ENCODE data around the gene RBBP8NL. TPM values are rescaled to one million over a fixed set of nuclear protein-coding genes. Genes with fewer than 3 reads are reported as not detected.

Gene RBBP8NL
- total and polyA plus RNA-seq, 2 donors (not counting 3 experiments of a cell fraction or from before 2014, with no cell fraction given), result not detected

DNA sequence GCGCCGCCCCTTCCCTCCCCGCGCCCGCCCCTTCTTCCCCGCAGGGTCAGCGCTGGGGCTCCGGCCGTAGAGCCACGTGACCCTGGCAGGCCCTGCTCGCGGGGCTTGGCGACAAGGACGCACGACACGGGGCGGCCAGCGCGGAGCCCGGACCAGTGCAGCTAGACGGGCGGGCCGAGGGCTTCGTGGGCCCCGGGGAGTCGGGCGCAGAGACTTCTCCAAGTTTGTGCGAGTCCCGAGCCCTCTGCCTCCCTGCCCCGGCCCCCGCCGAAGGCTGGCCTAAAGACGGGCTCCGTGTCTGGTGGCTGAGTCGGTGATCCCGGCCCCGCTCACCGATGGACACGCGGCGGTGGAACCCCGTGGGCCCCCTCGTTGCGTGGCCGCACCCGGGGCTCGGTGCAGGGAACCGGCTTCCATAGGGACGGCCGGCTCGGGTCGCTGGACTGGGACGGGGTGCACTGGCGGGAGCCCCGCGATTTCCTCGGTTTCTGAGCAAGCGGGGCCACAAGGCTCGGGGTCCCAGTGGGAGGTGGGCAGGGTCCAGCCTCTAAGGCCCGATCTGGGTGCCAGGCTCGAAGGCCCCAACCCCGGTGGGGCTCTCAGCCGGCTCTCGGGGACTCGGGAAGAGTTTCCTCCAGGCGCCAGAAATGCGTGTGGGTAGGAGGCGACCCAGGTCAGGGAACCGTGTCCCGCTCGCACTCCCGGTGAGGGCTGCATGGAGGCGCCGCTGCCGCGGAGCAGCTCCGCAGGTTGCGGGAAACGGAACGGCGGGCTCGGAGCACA lies 48.9 kb upstream of the RBBP8NL start:
- peaks cover 35 to 46% of the 10 kb centered on the region in 2 experiments for H3K27me3 ChIP-seq (ENCODE audit: control insufficient read depth in 2 of 2, insufficient read depth in 2 of 2, low read length in 2 of 2)
- BruUV-seq (replicated peaks), result no TSS peak

GRCh38 chr20:62475772-62476055 lies 48.4 kb upstream of the RBBP8NL start, which contains the start of gene GATA5:
GATA5 (minus strand) TSS chr20:62475995; CDS start chr20:62475521, 474 bp downstream.
- Histone ChIP-seq H3K9ac (replicated peaks; ENCODE audit: extremely low read depth, insufficient read depth, low read length) (no peak within 1 kb of the TSS), H3K27ac (ENCODE audit: insufficient read depth, low read depth, low read length) (no peak within 1 kb of the TSS), H2AFZ (ENCODE audit: low read depth, low read length) (no peak within 1 kb of the TSS), H3K79me2 (ENCODE audit: control insufficient read depth, insufficient read depth, low read length) (no peaks in the 10 kb centered on the region), H3K27me3 (ENCODE audit: control insufficient read depth in 2 of 2, insufficient read depth in 2 of 2, low read length in 2 of 2) (peaks cover 35 to 46% of the 10 kb centered on the region in 2 experiments), H3K9me3 (replicated peaks; ENCODE audit: control insufficient read depth, insufficient read depth, low read length) (no peaks in the 10 kb centered on the region), H3K9me1 (replicated peaks; ENCODE audit: control insufficient read depth, extremely low read depth, insufficient read depth, low read length) (no peaks in the 10 kb centered on the region), H3K4me3 (replicated peaks in 1 of 3; ENCODE audit: insufficient read depth in 1 of 3, low read depth in 1 of 3, low read length in 3 of 3) (no peak within 1 kb of the TSS), H4K20me1 (replicated peaks; ENCODE audit: control insufficient read depth, extremely low read depth, insufficient read depth, low read length) (no peaks in the 10 kb centered on the region), H3K4me1 (ENCODE audit: control insufficient read depth, extremely low read depth, insufficient read depth, low read length) (no peaks in the 10 kb centered on the region), H3K36me3 (ENCODE audit: control insufficient read depth in 2 of 2, extremely low read depth in 1 of 2, insufficient read depth in 2 of 2, low read length in 2 of 2) (no peaks in the 10 kb centered on the region), H3K4me2 (ENCODE audit: insufficient read depth, low read length) (no peak within 1 kb of the TSS)
- TF ChIP-seq JUN (IDR thresholded peaks at IDR 0.05; ENCODE audit: borderline replicate concordance, insufficient read depth, insufficient read length, low read depth) (no peak), MYC (IDR thresholded peaks at IDR 0.05; ENCODE audit: low read depth, low read length) (no peak)
- DNase-seq (ENCODE audit: low read depth, low spot score), result no peak
- dilution Hi-C loops (cut with MboI; ENCODE audit: extremely low pct_ligation_motif_present, low sequenced_read_pairs) (no loop called here), intact Hi-C loops (cut with micrococcal nuclease) (no loop called here)
- FAIRE-seq, result no peak
- CTCF ChIA-PET, result no interaction called here
- POLR2A ChIA-PET, result no interaction called here
- no TSS peak for BruUV-seq (replicated peaks)

More for the DNA sequence above, 48.9 kb upstream of the RBBP8NL start:
- POLR2A ChIA-PET, result no interaction called here
- no peak for DNase-seq (ENCODE audit: low read depth, low spot score)
- no peak overlapping the region for H3K27ac ChIP-seq (ENCODE audit: insufficient read depth, low read depth, low read length)
- no peak overlapping the region for H3K4me3 ChIP-seq (replicated peaks in 1 of 3; ENCODE audit: insufficient read depth in 1 of 3, low read depth in 1 of 3, low read length in 3 of 3)
- no peaks in the 10 kb centered on the region for H3K79me2 ChIP-seq (ENCODE audit: control insufficient read depth, insufficient read depth, low read length)
- no peak overlapping the region for H2AFZ ChIP-seq (ENCODE audit: low read depth, low read length)
- FAIRE-seq, result no peak
- H3K4me2 ChIP-seq (ENCODE audit: insufficient read depth, low read length), result no peak overlapping the region
- intact Hi-C loops (cut with micrococcal nuclease), result no loop called here
- H3K9ac ChIP-seq (replicated peaks; ENCODE audit: extremely low read depth, insufficient read depth, low read length), result no peak overlapping the region
- no peaks in the 10 kb centered on the region for H3K9me1 ChIP-seq (replicated peaks; ENCODE audit: control insufficient read depth, extremely low read depth, insufficient read depth, low read length)
- CTCF ChIA-PET, result interaction anchor here (1.1 kb wide), 1 partner anchor 141 kb away, joined by 3 read pairs; no protein-coding TSS in a partner anchor
- no peaks in the 10 kb centered on the region for H4K20me1 ChIP-seq (replicated peaks; ENCODE audit: control insufficient read depth, extremely low read depth, insufficient read depth, low read length)
- no peaks in the 10 kb centered on the region for H3K36me3 ChIP-seq (ENCODE audit: control insufficient read depth in 2 of 2, extremely low read depth in 1 of 2, insufficient read depth in 2 of 2, low read length in 2 of 2)
- no peaks in the 10 kb centered on the region for H3K4me1 ChIP-seq (ENCODE audit: control insufficient read depth, extremely low read depth, insufficient read depth, low read length)
- no peak for TF ChIP-seq MYC (IDR thresholded peaks at IDR 0.05; ENCODE audit: low read depth, low read length)
- TF ChIP-seq EZH2 (IDR thresholded peaks at IDR 0.05; ENCODE audit: borderline replicate concordance, low read depth, low read length, severe bottlenecking), result peak; percentile 81
- dilution Hi-C loops (cut with MboI; ENCODE audit: extremely low pct_ligation_motif_present, low sequenced_read_pairs), result no loop called here
- H3K9me3 ChIP-seq (replicated peaks; ENCODE audit: control insufficient read depth, insufficient read depth, low read length), result no peaks in the 10 kb centered on the region
